Measurements from ENCODE around the gene COX6B2.
A peak's percentile ranks its signal among the peaks of the same experiment; 100 is the strongest.

DNA sequence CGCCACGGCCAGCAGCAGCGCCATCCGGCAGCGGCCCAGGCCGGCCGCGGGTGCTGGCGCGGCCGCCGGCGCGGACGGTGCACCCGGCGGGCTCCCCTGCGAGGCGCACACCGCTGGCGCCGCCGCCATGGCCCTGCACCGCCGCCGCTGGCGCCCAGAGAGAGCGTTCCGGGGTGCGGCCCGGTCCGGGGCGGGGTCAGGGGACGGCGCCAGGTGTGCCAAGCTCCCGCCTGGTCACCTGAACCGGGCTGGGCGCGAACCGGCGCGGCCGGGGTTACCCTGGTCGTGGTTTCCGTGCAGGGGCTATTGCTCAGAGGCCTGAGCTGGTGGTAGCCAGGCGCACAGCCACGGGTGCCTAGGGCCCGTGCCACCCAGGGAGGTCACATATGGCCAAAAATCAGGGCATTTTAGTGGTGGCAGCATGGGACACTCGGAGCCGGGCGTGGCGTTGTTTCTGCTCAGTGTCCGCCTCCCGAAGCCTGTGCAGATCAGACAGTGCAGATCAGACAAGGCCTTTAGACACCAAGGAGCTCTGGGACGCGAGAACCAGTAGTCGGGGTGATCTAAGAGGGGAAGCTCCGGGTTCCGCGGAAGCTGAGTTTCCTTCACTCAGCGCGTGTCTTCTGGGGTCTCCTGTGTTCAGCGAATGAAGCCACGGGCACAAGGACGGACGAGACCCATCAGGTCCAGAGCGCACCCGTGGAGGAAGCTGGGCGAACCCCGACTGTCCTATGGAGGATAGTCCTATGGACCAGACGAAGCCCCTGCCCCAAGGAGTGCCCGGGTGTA, 29.8 kb upstream of the COX6B2 start, which contains the start of gene TMEM238:
- TF ChIP-seq, protein P1, sequence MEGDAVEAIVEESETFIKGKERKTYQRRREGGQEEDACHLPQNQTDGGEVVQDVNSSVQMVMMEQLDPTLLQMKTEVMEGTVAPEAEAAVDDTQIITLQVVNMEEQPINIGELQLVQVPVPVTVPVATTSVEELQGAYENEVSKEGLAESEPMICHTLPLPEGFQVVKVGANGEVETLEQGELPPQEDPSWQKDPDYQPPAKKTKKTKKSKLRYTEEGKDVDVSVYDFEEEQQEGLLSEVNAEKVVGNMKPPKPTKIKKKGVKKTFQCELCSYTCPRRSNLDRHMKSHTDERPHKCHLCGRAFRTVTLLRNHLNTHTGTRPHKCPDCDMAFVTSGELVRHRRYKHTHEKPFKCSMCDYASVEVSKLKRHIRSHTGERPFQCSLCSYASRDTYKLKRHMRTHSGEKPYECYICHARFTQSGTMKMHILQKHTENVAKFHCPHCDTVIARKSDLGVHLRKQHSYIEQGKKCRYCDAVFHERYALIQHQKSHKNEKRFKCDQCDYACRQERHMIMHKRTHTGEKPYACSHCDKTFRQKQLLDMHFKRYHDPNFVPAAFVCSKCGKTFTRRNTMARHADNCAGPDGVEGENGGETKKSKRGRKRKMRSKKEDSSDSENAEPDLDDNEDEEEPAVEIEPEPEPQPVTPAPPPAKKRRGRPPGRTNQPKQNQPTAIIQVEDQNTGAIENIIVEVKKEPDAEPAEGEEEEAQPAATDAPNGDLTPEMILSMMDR (IDR thresholded peaks at IDR 0.05) = peak in 1 of 6 experiments; percentile 6
- TF ChIP-seq POLR2A (IDR thresholded peaks at IDR 0.05) = peak in 1 of 2 donors; percentile 1
